Mucosa of descending colon (tissue), 3 donors: ENCODE measurements around the gene ZRANB1. TPM values are rescaled to one million over a fixed set of nuclear protein-coding genes. Genes with fewer than 3 reads are reported as not detected.

Source experiments
- ATAC-seq: fragments of 200-7000 bp; cut with Tn5 transposase; one replicate; pipeline ENCODE4 v1.9.1; 2020; ENCODE audit warnings: mild to moderate bottlenecking, moderate library complexity
- DNase-seq, 3 donors: peaks; one replicate each; pipeline ENCODE4 v3.0.0-alpha.2; 2020
- H3K36me3 ChIP-seq: fragments of 200-600 bp; one replicate; pipeline ENCODE4 v1.8.0; 2021; ENCODE audit warnings: low read depth, mild to moderate bottlenecking
- H3K4me1 ChIP-seq: fragments of 200-600 bp; one replicate; pipeline ENCODE4 v1.8.0; 2021; ENCODE audit warnings: low read depth, mild to moderate bottlenecking
- H3K4me3 ChIP-seq: fragments of 200-600 bp; one replicate; pipeline ENCODE4 v1.8.0; 2021; ENCODE audit warnings: mild to moderate bottlenecking
- H3K9me3 ChIP-seq: fragments of 200-600 bp; one replicate; pipeline ENCODE4 v1.8.0; 2021; ENCODE audit warnings: mild to moderate bottlenecking
- intact Hi-C, 2 donors: fragments of 100-400 bp; cut with DNase I in 1 of 2; cut with micrococcal nuclease in 1 of 2; formaldehyde crosslinking; loops; one replicate each; pipeline versions ENCODE4 v1.11.0 to v1.11.1; 2022; cut with DNase I, micrococcal nuclease
- total RNA-seq, 3 donors: library from RNA; stranded (reverse); fragmentation: NEBNext Ultra II Directional in 2 of 3; extraction: Animal tissue kit (Norgen Biotek cat#: 25700) in 2 of 3; gene quantifications; one replicate each; pipeline versions ENCODE4 v1.2.1 to v1.2.4, GENCODE V29; 2021 to 2023
- TF ChIP-seq, protein P1 (sequence below): fragments of 200-600 bp; IDR thresholded peaks from one replicate; pipeline ENCODE4 v1.8.0; 2022; ENCODE audit warnings: antibody characterized with exemption, mild to moderate bottlenecking
- donor health status: DM: no; HTN: no; CAD: no; lungs with moderate emphysema.
- donor health status: DM: no; HTN: no; CAD: no.
- donor health status: DM: no; HTN: yes; CAD: no.

ZRANB1 gene
- total RNA-seq, 3 donors from 2014 or later: 9.9 to 31.4 (median 13.5) TPM

DNA sequence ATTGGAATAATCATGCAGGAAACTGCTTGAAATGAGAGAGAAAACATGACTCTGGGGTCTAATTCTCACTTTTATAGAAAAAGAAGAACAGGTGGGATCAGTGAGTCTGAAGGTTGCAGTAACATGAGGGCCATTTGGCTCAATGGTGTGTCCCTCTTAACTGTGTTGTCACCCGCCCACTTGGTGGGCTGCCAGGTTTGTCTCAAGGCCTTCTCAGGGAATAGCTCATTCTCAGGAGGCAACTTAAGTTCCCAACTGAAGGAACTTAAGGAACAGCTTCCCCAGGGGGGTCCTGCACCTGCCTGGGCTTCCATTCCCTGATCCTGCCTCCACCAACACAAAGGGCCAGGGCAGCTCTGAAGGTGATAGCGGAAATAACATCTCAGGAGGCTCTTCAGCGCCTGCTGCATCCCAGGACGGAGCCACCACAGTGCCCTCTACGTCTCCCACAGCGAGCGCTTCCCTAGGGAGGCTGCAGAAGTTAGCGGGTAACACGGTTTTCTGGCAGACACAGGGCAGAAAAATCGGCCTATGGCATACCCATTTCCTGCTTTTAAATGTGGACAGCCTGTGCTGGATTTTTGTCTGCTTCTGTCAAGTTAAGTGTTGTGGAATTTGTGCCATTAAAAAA lies 88.8 kb downstream of the ZRANB1 start:
- H3K9me3 ChIP-seq: no peaks in the 10 kb centered on the region
- no peak overlapping the region for H3K4me3 ChIP-seq
- H3K36me3 ChIP-seq: no peaks in the 10 kb centered on the region
- TF ChIP-seq, protein P1, sequence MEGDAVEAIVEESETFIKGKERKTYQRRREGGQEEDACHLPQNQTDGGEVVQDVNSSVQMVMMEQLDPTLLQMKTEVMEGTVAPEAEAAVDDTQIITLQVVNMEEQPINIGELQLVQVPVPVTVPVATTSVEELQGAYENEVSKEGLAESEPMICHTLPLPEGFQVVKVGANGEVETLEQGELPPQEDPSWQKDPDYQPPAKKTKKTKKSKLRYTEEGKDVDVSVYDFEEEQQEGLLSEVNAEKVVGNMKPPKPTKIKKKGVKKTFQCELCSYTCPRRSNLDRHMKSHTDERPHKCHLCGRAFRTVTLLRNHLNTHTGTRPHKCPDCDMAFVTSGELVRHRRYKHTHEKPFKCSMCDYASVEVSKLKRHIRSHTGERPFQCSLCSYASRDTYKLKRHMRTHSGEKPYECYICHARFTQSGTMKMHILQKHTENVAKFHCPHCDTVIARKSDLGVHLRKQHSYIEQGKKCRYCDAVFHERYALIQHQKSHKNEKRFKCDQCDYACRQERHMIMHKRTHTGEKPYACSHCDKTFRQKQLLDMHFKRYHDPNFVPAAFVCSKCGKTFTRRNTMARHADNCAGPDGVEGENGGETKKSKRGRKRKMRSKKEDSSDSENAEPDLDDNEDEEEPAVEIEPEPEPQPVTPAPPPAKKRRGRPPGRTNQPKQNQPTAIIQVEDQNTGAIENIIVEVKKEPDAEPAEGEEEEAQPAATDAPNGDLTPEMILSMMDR: no peak
- intact Hi-C loops: no loop called here
- peak in 1 of 3 donors; percentile 21 for DNase-seq
- H3K4me1 ChIP-seq: peaks cover 15% of the 10 kb centered on the region
- no peak for ATAC-seq

DNA sequence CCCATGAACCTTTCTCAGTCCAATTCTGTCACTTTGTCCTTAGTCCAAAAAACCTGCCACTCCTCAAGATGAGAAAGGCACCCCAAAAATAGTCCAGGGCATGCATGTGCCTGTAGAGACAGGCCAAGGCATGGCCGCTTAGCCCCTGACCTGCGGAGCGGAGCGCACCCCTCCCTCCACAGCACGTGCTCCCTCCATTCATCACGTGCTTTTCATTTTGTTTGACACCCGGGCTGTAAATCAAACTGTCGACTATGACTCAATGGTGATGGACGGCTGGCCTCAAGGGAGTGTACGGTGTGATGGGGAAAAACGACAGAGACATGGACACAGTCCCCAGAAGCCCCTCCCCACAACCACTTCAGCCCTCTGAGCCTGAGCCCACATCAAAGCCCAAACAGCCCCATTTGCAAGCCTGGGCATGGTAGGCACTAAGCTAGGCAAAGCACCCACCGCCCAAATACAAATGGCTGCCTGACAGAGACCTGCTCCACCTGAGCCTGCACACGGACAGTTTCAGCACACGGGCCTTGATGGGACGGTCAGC lies 90.6 kb downstream of the ZRANB1 start:
- TF ChIP-seq, protein P1: no peak
- intact Hi-C loops: no loop called here
- DNase-seq (no peak), ATAC-seq (no peak)
- Histone ChIP-seq H3K4me3 (no peak overlapping the region), H3K36me3 (no peaks in the 10 kb centered on the region), H3K9me3 (no peaks in the 10 kb centered on the region), H3K4me1 (peaks cover 15% of the 10 kb centered on the region)

DNA sequence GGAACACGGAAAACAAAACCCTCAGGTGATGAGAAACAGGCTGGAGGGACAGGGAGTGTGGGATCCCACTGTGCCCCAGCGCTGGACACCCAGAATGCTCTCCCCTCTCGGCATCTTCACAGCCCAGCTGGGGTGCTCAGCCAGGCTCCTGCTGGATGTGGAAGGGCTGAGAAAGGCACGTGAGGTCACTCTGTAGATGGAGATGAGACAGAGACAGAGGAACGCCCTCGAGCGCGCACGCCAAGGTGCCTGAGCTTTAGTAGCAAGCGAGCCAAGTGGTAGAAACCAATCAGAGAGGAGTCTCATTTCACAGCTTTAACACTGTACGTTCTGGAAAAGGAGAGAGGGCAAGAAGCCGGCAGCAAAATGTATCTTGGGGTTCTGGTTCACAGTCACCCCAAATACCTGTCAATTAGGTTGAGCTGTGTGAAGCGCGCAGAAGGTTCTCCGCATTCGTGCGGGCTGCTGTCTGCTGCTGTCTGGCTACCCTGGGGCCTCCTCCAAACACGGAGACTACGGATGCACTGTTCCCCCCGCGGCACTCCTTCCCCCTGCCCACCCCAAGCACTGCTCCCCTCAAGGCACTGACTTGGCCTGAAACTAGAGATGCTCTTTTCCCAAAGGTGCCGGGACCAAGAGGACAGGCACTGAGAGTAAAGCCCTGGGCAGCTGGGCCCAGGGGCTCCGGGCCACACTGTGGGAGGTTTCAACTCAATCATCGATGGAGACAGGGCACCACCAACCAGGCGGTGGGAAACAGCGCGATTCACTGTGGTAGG lies 91.4 kb downstream of the ZRANB1 start:
- intact Hi-C loops: no loop called here
- Histone ChIP-seq H3K4me3 (no peak overlapping the region), H3K9me3 (no peaks in the 10 kb centered on the region), H3K4me1 (peaks cover 11% of the 10 kb centered on the region), H3K36me3 (no peaks in the 10 kb centered on the region)
- no peak for ATAC-seq
- DNase-seq: peak in 1 of 3 donors; percentile 31
- TF ChIP-seq, protein P1: no peak

DNA sequence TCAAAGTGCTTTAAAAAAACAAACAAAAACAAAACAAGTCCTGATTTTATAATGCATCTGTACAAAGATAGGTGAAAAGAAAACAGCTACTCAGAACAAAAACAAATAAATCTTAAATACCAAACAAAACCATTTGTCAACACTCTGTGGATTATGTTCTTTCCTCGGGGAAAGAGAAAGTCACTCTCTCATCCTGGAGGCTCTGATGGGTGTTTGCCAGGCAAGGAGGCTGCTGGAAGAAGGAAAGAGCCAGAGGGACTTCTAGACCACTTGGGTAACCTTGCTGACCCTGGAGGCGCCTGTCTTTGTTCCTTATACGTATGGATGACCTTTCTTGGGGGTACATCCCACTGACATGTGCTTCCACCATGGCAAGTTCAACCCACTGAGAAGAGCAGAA lies 92.8 kb downstream of the ZRANB1 start:
- H3K4me1 ChIP-seq: peaks cover 24% of the 10 kb centered on the region
- intact Hi-C loops: no loop called here

DNA sequence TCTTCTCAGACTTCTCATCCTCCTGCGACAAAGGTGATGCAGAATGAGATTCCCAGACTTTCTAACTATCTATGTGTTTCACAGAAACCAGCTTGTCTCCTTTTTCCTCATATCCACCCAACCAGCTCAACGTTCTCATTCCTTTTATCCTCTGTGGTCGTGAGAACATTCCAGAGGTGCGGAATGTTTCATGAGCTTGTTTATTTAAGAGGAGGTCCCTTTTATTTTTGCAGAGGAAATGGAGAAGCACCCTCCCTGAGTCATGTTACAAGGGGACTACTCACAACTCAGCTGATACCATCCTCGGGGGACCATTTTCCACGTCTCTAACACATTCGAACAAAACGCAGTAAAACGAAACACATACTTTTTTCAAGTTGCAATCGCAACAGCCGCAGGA lies 93.2 kb downstream of the ZRANB1 start:
- TF ChIP-seq, protein P1: no peak
- no peaks in the 10 kb centered on the region for H3K9me3 ChIP-seq
- no peaks in the 10 kb centered on the region for H3K36me3 ChIP-seq
- H3K4me1 ChIP-seq: peaks cover 22% of the 10 kb centered on the region
- no peak overlapping the region for H3K4me3 ChIP-seq
- intact Hi-C loops: no loop called here
- DNase-seq: no peak
- no peak for ATAC-seq

More for the DNA sequence above, 92.8 kb downstream of the ZRANB1 start:
- no peaks in the 10 kb centered on the region for H3K9me3 ChIP-seq
- ATAC-seq: no peak
- no peak overlapping the region for H3K4me3 ChIP-seq
- H3K36me3 ChIP-seq: no peaks in the 10 kb centered on the region
- DNase-seq: no peak
- TF ChIP-seq, protein P1: no peak
